ENCODE results near the gene CACNA1C.

- TF ChIP-seq EP300 (IDR thresholded peaks at IDR 0.05) (no peak), POLR2AphosphoS5 (IDR thresholded peaks at IDR 0.05) (no peak)
These were observed 396.8 kb downstream of the CACNA1C start for GRCh38 chr12:2449586-2449985.

Measured in upper lobe of left lung (tissue), 4 donors.